HG02610 (cell line): ENCODE measurements around the gene ACR.
"Not testable (repeated sequence)": the region's sequence is repeated elsewhere in the genome, so short reads cannot be mapped to it uniquely, and the experiment has no call there.

Experiments used
- ATAC-seq: cut with Tn5 transposase; IDR thresholded peaks from one replicate; pipeline ENCODE4 v1.9.1; 2021; ENCODE audit warnings: mild to moderate bottlenecking, moderate library complexity; ENCODE audit not compliant: unreplicated experiment

Gene ACR

GRCh38 chr22:50730941-50731661 is 6.9 kb upstream of the ACR start:
- ATAC-seq: no peak

- ATAC-seq: no peak
Observed at GRCh38 chr22:50731811-50732624, 6.0 kb upstream of the ACR start.

DNA sequence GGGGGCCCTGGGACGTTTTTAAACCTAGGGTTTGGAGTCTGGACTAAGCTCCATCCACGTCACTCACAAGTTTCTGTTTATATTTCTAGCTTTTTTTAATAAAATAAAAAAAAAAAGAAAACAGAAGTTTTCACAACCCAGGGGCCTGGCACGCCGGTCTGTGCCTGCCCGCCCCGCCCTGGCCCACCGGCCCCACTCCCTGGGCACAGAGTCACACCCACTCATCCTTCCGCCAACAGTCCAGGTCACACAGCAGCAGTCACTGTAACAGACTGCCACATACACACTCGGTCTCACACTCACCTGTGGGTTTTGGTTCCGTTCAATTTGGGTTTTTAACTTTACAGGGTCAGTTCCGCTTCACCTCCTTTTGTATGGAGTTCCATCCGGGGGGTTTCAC is 5.3 kb upstream of the ACR start:
- ATAC-seq: no peak

DNA sequence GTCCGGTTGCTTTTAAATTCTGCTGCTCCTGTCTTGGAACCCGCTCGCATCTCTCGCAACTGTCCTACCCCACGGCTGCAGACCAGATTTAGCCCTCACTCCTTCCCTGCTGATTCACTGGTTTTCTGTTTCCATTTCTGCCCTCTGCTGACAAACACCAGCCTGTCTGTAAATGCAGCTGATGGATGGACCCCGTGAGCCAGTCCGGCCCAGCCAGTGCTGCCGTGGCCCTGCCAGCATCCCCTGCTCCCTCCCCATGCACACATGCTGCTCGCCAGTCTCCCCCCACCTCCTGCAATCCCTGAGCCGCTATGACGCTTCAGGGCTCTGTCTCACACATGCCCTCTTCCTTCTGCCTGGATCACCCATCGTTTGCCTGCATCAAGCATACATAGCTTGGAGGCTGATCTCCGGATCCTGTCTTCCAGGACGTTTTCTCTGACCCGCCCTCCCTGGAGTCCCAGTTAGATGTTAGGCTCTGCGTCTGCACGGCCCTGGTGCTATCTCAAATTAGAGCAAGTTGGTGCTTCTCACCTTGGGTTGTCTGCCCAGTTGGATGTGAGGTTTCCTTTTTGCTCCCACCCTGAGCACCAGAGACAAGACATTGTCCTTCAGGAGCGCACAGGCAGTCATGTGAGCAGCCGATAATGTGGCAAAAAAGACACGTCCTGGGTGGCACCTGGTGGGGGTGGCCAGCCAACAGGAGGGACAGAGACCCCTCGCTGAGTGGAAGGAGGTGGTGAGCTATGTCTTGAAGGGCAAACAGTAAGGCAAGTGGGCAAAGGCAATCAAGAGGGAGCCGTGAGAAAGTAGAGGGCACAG is 4.3 kb upstream of the ACR start:
- ATAC-seq: no peak

DNA sequence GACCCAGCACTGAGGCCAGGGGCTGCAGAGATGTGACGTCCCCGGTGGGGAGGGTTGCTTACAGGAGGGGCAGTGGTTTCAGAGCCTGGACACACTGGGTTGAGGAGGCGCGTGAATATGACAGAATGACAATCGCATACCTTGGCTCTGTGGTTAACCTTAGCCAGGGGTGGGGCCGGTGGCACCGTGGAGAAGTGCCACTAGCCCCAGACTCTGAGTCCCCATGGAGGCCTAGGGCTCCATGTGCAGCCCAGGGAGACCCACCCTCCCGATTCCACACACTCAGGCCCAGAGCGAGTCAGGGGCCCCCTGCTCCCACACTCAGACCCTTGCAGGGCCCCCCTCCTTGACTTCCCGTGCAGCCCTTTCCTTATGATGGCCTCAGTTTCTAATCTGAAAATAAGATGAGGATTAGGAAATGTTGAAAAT is 3.6 kb upstream of the ACR start:
- ATAC-seq: no peak

GRCh38 chr22:50734986-50735738 is 2.8 kb upstream of the ACR start:
- no peak for ATAC-seq

DNA sequence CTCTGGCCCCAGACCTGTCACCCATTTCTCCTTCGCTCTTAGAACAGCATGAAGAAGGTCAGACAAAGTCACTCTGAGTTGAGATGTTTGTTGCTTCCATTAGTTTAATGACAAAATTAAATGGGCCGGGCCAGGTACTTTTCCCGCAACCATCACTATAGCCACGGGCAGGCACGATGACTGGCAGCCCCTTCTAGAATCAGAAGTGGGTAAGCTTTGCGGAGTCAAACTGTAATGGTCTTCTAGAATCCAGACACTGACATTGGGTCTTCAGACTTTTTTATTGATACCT is 2.3 kb upstream of the ACR start:
- ATAC-seq: no peak

GRCh38 chr22:50738649-50739227 is 734 bp downstream of the ACR start:
- ATAC-seq: no peak

DNA sequence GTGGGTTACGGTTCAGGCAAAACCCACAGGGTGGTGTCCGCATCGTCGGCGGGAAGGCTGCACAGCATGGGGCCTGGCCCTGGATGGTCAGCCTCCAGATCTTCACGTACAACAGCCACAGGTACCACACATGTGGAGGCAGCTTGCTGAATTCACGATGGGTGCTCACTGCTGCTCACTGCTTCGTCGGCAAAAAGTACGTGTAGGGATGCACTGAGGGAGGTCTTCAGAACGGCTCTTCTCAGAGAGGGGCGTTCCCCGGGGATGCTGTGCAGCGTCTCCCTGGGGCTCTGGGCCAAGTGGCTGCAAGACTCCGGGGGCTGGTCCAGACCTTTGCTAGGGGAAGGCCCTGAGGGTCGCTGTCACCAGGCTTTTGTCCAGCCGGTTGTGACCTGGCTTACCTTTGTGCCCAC is 1.3 kb downstream of the ACR start:
- no peak for ATAC-seq

GRCh38 chr22:50739894-50740293 is 1.9 kb downstream of the ACR start:
- no peak for ATAC-seq

DNA sequence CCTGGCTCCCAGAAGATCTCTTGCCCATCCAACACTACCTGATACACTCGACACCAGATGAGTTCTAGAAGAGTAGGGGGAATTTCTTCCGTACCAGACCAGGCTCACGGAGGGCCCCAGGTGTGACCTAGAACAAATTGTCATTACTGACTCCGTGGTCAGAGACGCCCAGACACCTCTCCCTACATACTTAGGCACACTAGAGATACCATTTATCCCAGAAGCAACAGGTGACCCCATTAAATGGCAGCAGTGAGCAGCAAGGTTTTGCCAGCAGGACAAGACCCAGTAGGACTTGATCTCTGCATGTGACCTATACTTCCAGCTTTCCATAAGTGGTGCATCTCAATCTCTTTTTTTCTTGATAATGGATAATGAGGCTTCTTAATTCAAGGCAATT is 2.7 kb downstream of the ACR start:
- ATAC-seq: not testable (repeated sequence)

DNA sequence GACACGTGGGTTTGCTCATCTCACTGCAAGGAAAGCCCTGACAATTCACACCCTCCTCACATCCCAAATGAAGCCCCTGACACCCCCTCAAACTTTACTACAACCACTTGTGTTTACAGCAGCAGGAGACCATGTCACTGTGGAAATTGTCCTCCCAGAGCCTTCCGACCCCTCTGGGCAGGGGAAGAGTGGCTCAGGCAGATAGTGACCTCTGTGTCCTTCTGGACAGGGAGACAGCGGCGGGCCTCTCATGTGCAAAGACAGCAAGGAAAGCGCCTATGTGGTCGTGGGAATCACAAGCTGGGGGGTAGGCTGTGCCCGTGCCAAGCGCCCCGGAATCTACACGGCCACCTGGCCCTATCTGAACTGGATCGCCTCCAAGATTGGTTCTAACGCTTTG is 6.4 kb downstream of the ACR start:
- ATAC-seq: not testable (repeated sequence)

DNA sequence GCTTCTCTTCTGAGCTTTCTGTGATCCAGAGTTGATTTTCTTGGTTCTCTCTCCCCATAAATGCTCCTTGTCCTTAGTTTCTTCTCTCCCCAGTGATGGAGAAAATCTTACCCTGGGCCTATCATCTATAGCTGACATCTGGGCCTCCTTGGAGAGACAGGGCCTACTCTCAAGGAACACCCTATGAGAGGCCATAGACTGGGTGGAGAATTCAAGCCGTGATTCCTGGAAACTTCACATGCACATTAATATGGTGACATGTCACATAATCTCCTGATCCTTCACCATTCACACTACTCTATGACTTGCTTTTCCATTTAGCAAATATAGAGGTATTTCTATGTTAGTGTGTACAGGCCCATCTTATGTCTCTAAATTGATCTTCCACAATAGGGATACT is 9.5 kb downstream of the ACR start:
- ATAC-seq: not testable (repeated sequence)

DNA sequence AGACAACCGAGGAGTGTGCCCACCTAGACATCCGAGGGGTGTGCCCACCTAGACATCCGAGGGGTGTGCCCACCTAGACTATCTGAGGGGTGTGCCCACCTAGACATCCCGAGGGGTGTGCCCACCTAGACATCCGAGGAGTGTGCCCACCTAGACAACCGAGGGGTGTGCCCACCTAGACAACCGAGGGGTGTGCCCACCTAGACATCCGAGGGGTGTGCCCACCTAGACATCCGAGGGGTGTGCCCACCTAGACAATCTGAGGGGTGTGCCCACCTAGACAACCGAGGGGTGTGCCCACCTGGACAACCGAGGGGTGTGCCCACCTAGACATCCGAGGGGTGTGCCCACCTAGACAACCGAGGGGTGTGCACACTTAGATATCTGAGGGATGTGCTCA is 10.6 kb downstream of the ACR start:
- ATAC-seq: not testable (repeated sequence)

GRCh38 chr22:50749302-50750074 is 11.5 kb downstream of the ACR start:
- not testable (repeated sequence) for ATAC-seq

- not testable (repeated sequence) for ATAC-seq
Observed at GRCh38 chr22:50755251-50755650, 17.2 kb downstream of the ACR start.

DNA sequence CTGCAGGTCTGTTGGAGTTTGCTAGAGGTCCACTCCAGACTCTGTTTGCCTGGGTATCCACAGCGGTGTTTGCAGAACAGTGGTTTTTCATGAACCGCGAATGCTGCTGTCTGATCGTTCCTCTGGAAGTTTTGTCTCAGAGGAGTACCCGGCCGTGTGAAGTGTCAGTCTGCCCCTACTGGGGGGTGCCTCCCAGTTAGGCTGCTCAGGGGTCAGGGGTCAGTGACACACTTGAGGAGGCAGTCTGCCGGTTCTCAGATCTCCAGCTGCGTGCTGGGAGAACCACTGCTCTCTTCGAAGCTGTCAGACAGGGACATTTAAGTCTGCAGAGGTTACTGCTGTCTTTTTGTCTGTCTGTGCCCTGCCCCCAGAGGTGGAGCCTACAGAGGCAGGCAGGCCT is 18.4 kb downstream of the ACR start:
- ATAC-seq: not testable (repeated sequence)

GRCh38 chr22:50756949-50757491 is 19.0 kb downstream of the ACR start:
- ATAC-seq: not testable (repeated sequence)

GRCh38 chr22:50759597-50760341 is 21.8 kb downstream of the ACR start:
- ATAC-seq: not testable (repeated sequence)
